ENCODE measurements around the gene CHST2.
A peak's percentile ranks its signal among the peaks of the same experiment; 100 is the strongest.

The CHST2 gene

GRCh38 chr3:143139762-143140161, 20.2 kb downstream of the CHST2 start:
- no peaks in the 10 kb centered on the region for H3K27me3 Mint-ChIP-seq
- no peaks in the 10 kb centered on the region for H3K9me3 Mint-ChIP-seq (ENCODE audit: low read depth)
- no peaks in the 10 kb centered on the region for H3K36me3 Mint-ChIP-seq
- no peaks in the 10 kb centered on the region for H3K4me1 Mint-ChIP-seq (ENCODE audit: low read depth)
- H3K4me3 Mint-ChIP-seq: no peak overlapping the region
- no peak overlapping the region for H3K27ac Mint-ChIP-seq

- H3K4me1 Mint-ChIP-seq (ENCODE audit: low read depth): no peaks in the 10 kb centered on the region
- no peaks in the 10 kb centered on the region for H3K27me3 Mint-ChIP-seq
- no peak overlapping the region for H3K4me3 Mint-ChIP-seq
- no peak overlapping the region for H3K27ac Mint-ChIP-seq
- no peaks in the 10 kb centered on the region for H3K36me3 Mint-ChIP-seq
- H3K9me3 Mint-ChIP-seq (ENCODE audit: low read depth): no peaks in the 10 kb centered on the region
These were observed 21.0 kb downstream of the CHST2 start for GRCh38 chr3:143140550-143140949.

- no peaks in the 10 kb centered on the region for H3K4me1 Mint-ChIP-seq (ENCODE audit: low read depth)
- H3K4me3 Mint-ChIP-seq: no peak overlapping the region
- no peaks in the 10 kb centered on the region for H3K27me3 Mint-ChIP-seq
- H3K9me3 Mint-ChIP-seq (ENCODE audit: low read depth): no peaks in the 10 kb centered on the region
- H3K27ac Mint-ChIP-seq: no peak overlapping the region
- no peaks in the 10 kb centered on the region for H3K36me3 Mint-ChIP-seq
These were observed 22.8 kb downstream of the CHST2 start for GRCh38 chr3:143142354-143142753.

GRCh38 chr3:143145906-143146305, 26.3 kb downstream of the CHST2 start:
- Mint-ChIP-seq H3K9me3 (ENCODE audit: low read depth) (no peaks in the 10 kb centered on the region), H3K36me3 (no peaks in the 10 kb centered on the region), H3K27me3 (no peaks in the 10 kb centered on the region), H3K4me3 (no peak overlapping the region), H3K27ac (no peak overlapping the region), H3K4me1 (ENCODE audit: low read depth) (no peaks in the 10 kb centered on the region)

- no peaks in the 10 kb centered on the region for H3K9me3 Mint-ChIP-seq (ENCODE audit: low read depth)
- no peaks in the 10 kb centered on the region for H3K27me3 Mint-ChIP-seq
- peaks cover 2% of the 10 kb centered on the region for H3K4me1 Mint-ChIP-seq (ENCODE audit: low read depth)
- no peaks in the 10 kb centered on the region for H3K36me3 Mint-ChIP-seq
- no peak overlapping the region for H3K4me3 Mint-ChIP-seq
- H3K27ac Mint-ChIP-seq: no peak overlapping the region
These were observed 27.1 kb downstream of the CHST2 start for GRCh38 chr3:143146486-143147274.

GRCh38 chr3:143147707-143148106, 28.1 kb downstream of the CHST2 start:
- H3K27me3 Mint-ChIP-seq: no peaks in the 10 kb centered on the region
- H3K36me3 Mint-ChIP-seq: no peaks in the 10 kb centered on the region
- H3K9me3 Mint-ChIP-seq (ENCODE audit: low read depth): no peaks in the 10 kb centered on the region
- no peak overlapping the region for H3K4me3 Mint-ChIP-seq
- no peak overlapping the region for H3K27ac Mint-ChIP-seq
- H3K4me1 Mint-ChIP-seq (ENCODE audit: low read depth): peaks cover 12% of the 10 kb centered on the region

- Mint-ChIP-seq H3K4me1 (ENCODE audit: low read depth) (peaks cover 24% of the 10 kb centered on the region), H3K9me3 (ENCODE audit: low read depth) (no peaks in the 10 kb centered on the region), H3K27me3 (no peaks in the 10 kb centered on the region), H3K27ac (no peak overlapping the region), H3K4me3 (no peak overlapping the region), H3K36me3 (no peaks in the 10 kb centered on the region)
These were observed 30.5 kb downstream of the CHST2 start for GRCh38 chr3:143150071-143150470.

- Mint-ChIP-seq H3K27me3 (no peaks in the 10 kb centered on the region), H3K9me3 (ENCODE audit: low read depth) (no peaks in the 10 kb centered on the region), H3K27ac (no peak overlapping the region), H3K4me1 (ENCODE audit: low read depth) (peaks cover 24% of the 10 kb centered on the region), H3K36me3 (no peaks in the 10 kb centered on the region), H3K4me3 (no peak overlapping the region)
These were observed 31.6 kb downstream of the CHST2 start for GRCh38 chr3:143151004-143151731.

GRCh38 chr3:143152043-143152442, 32.5 kb downstream of the CHST2 start:
- Mint-ChIP-seq H3K36me3 (no peaks in the 10 kb centered on the region), H3K27ac (no peak overlapping the region), H3K4me1 (ENCODE audit: low read depth) (peaks cover 24% of the 10 kb centered on the region), H3K4me3 (no peak overlapping the region), H3K9me3 (ENCODE audit: low read depth) (no peaks in the 10 kb centered on the region), H3K27me3 (no peaks in the 10 kb centered on the region)

- no peak overlapping the region for H3K27ac Mint-ChIP-seq
These were observed 36.2 kb downstream of the CHST2 start for GRCh38 chr3:143155756-143156155.

GRCh38 chr3:143158014-143158988, 38.7 kb downstream of the CHST2 start:
- no peak overlapping the region for H3K4me3 Mint-ChIP-seq
- no peaks in the 10 kb centered on the region for H3K36me3 Mint-ChIP-seq
- no peak overlapping the region for H3K27ac Mint-ChIP-seq
- no peaks in the 10 kb centered on the region for H3K9me3 Mint-ChIP-seq (ENCODE audit: low read depth)
- H3K27me3 Mint-ChIP-seq: no peaks in the 10 kb centered on the region
- peaks cover 29% of the 10 kb centered on the region for H3K4me1 Mint-ChIP-seq (ENCODE audit: low read depth)

More at GRCh38 chr3:143155756-143156155, 36.2 kb downstream of the CHST2 start:
- H3K9me3 Mint-ChIP-seq (ENCODE audit: low read depth): no peaks in the 10 kb centered on the region
- H3K27me3 Mint-ChIP-seq: no peaks in the 10 kb centered on the region
- peaks cover 35% of the 10 kb centered on the region for H3K4me1 Mint-ChIP-seq (ENCODE audit: low read depth)
- no peaks in the 10 kb centered on the region for H3K36me3 Mint-ChIP-seq
- H3K4me3 Mint-ChIP-seq: no peak overlapping the region

- H3K4me1 Mint-ChIP-seq (ENCODE audit: low read depth): peaks cover 43% of the 10 kb centered on the region
- H3K27me3 Mint-ChIP-seq: no peaks in the 10 kb centered on the region
- no peak overlapping the region for H3K27ac Mint-ChIP-seq
- H3K9me3 Mint-ChIP-seq (ENCODE audit: low read depth): no peaks in the 10 kb centered on the region
- H3K4me3 Mint-ChIP-seq: no peak overlapping the region
- no peaks in the 10 kb centered on the region for H3K36me3 Mint-ChIP-seq
These were observed 40.9 kb downstream of the CHST2 start for GRCh38 chr3:143160437-143160836.

GRCh38 chr3:143163562-143164100, 44.1 kb downstream of the CHST2 start:
- Mint-ChIP-seq H3K27ac (peak overlapping the region; percentile 16), H3K9me3 (ENCODE audit: low read depth) (no peaks in the 10 kb centered on the region), H3K4me3 (no peak overlapping the region), H3K27me3 (no peaks in the 10 kb centered on the region), H3K36me3 (no peaks in the 10 kb centered on the region), H3K4me1 (ENCODE audit: low read depth) (peaks cover 58% of the 10 kb centered on the region)

- H3K4me3 Mint-ChIP-seq: peak overlapping the region; percentile 67
- peaks cover 73% of the 10 kb centered on the region for H3K4me1 Mint-ChIP-seq (ENCODE audit: low read depth)
- H3K27me3 Mint-ChIP-seq: no peaks in the 10 kb centered on the region
- no peaks in the 10 kb centered on the region for H3K9me3 Mint-ChIP-seq (ENCODE audit: low read depth)
- no peaks in the 10 kb centered on the region for H3K36me3 Mint-ChIP-seq
- H3K27ac Mint-ChIP-seq: peak overlapping the region; percentile 88
These were observed 45.6 kb downstream of the CHST2 start for GRCh38 chr3:143165211-143165610.
